ENCODE results near the gene ATG2B.
A peak's percentile ranks its signal among the peaks of the same experiment; 100 is the strongest.

Gene ATG2B

DNA sequence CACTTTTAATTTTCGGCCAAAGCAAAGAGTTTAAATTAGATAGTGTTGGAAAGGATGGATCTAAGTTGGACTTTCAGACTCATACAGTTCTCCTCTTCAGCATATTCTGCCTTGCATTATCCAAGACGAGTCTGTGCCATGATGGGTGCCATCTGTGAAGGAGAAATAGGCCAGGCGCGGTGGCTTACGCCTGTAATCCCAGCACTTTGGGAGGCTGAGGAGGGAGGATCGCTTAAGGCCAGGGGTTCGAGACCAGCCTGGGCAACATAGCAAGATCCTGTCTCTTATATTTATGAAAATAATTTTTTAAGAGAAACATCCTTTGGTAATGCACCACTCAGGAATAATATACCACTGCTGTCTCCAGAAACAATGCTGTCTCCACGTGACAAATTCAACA, 35.3 kb upstream of the ATG2B start:
- H3K4me3 ChIP-seq (ENCODE audit: low read depth, low read length) = no peak overlapping the region
- no peak overlapping the region for H3K9ac ChIP-seq (ENCODE audit: low read depth, low read length)
- no peaks in the 10 kb centered on the region for H3K9me3 ChIP-seq (ENCODE audit: control insufficient read depth, insufficient read depth, low read length)
- H3K4me1 ChIP-seq (ENCODE audit: control insufficient read depth, insufficient read depth, low read length) = no peaks in the 10 kb centered on the region
- peaks cover 2% of the 10 kb centered on the region for H3K27me3 ChIP-seq (ENCODE audit: control insufficient read depth, insufficient read depth, low read length)
- no peaks in the 10 kb centered on the region for H3K36me3 ChIP-seq (ENCODE audit: control insufficient read depth, insufficient read depth, low read length)

DNA sequence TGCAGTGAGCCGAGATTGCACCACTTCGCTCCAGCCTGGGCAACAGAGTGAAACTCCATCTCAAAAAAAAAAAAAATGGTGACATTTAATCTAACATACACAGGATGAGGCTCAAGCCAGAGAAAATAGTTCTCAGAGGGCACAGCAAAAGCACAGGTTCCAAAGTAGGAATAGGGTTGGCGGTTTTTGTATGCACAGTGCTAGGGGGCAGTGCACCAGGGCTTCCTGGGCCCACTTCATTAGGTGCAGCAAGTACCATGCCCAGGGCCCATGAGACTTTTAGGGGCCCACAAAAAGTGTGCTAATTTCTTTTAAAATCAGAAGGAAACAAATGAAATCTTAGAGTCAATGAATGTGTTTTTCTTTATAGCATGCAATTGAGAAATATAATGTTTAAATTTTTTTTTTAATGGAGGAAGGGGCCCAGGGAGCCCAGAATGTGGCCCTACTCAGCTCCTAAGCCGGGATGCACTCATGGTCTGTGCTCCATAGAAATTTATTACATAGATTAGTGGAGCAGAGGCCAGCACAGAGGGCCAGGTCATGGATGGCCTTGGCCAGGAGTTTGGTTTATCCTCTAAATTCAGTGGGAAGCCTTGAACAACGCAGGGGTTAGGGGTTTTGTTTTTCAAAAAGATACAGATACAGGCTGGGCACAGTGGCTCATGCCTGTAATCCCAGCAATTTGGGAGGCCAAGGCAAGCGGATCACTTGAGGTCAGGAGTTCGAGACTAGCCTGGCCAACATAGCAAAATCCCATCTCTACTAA, 31.1 kb upstream of the ATG2B start:
- H3K36me3 ChIP-seq (ENCODE audit: control insufficient read depth, insufficient read depth, low read length) = no peaks in the 10 kb centered on the region
- H3K4me3 ChIP-seq (ENCODE audit: low read depth, low read length) = no peak overlapping the region
- peaks cover 20% of the 10 kb centered on the region for H3K27me3 ChIP-seq (ENCODE audit: control insufficient read depth, insufficient read depth, low read length)
- no peak overlapping the region for H3K9ac ChIP-seq (ENCODE audit: low read depth, low read length)
- H3K4me1 ChIP-seq (ENCODE audit: control insufficient read depth, insufficient read depth, low read length) = no peaks in the 10 kb centered on the region
- H3K9me3 ChIP-seq (ENCODE audit: control insufficient read depth, insufficient read depth, low read length) = no peaks in the 10 kb centered on the region

DNA sequence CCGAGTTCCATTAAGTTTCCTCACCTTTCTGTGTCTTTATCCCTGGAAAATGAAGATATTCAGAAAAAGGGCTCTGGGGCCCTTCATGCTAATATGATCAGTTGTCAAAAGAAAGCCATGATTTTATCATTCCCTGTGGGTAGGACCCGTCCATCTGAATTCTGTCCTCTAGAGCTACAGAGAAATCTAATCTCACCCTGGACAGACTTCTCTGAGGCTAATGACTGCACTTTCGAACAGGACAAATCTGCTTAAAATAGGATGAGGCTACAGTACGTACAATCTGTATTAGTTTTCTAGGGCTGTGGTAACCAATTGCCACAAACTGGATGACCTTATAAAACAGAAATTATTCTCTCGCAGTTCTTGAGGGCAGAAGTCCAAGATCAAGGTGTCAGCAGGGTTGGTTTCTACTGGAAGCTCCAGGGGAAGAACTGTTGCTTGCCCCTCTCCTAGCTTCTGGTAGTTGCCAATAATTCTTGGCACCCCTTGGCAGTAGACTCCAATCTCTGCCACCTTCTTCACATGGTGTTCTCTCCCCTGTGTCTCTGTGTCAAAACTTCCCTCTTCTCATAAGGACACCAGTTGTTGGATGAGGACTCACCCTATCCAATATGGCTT, 30.0 kb upstream of the ATG2B start:
- no peaks in the 10 kb centered on the region for H3K9me3 ChIP-seq (ENCODE audit: control insufficient read depth, insufficient read depth, low read length)
- no peaks in the 10 kb centered on the region for H3K4me1 ChIP-seq (ENCODE audit: control insufficient read depth, insufficient read depth, low read length)
- H3K4me3 ChIP-seq (ENCODE audit: low read depth, low read length) = peak overlapping the region; percentile 28
- peaks cover 20% of the 10 kb centered on the region for H3K27me3 ChIP-seq (ENCODE audit: control insufficient read depth, insufficient read depth, low read length)
- no peaks in the 10 kb centered on the region for H3K36me3 ChIP-seq (ENCODE audit: control insufficient read depth, insufficient read depth, low read length)
- no peak overlapping the region for H3K9ac ChIP-seq (ENCODE audit: low read depth, low read length)

DNA sequence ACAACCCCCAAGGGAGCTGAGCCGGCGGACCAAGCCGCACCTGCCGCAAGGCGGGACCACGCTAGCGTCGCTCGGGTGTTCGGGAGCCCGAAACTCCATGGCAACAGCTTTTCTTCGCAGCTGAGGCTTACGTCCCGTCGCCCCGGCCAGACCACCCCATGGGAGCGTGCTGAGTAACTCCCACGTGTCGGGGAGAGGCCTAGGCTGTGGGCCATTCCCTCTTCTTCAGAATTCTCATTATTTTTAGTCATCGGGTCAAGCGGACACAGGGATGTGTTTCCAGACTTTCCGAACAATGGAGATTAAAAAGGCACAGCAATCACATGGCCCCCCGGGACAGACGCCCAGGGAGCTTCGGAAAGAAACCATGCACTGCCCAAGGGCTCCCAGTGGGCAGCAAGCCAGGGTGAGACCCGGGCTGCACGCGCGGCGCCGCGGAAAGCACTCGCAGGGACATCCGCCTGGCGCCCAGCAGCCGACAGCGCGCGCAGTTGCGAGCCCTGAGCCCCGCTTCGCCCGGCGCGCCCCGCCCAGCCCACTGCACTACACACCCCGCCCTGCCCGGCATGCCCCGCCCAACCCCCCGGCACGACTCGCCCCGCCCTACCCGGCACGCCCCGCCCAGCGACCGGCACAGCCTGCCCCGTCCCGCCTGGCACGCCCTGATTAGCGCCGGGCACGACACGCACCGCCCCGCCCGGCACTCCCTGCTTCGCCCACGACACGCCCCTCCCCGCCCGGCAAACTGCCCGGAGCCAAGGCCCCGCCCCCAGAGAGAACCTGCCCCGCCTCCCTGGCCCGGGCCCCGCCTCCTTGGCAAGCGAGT, 28.4 kb upstream of the ATG2B start:
- Histone ChIP-seq H3K36me3 (ENCODE audit: control insufficient read depth, insufficient read depth, low read length) (no peaks in the 10 kb centered on the region), H3K4me1 (ENCODE audit: control insufficient read depth, insufficient read depth, low read length) (no peaks in the 10 kb centered on the region), H3K9me3 (ENCODE audit: control insufficient read depth, insufficient read depth, low read length) (no peaks in the 10 kb centered on the region), H3K4me3 (ENCODE audit: low read depth, low read length) (peak overlapping the region; percentile 87), H3K27me3 (ENCODE audit: control insufficient read depth, insufficient read depth, low read length) (peaks cover 20% of the 10 kb centered on the region), H3K9ac (ENCODE audit: low read depth, low read length) (no peak overlapping the region)

DNA sequence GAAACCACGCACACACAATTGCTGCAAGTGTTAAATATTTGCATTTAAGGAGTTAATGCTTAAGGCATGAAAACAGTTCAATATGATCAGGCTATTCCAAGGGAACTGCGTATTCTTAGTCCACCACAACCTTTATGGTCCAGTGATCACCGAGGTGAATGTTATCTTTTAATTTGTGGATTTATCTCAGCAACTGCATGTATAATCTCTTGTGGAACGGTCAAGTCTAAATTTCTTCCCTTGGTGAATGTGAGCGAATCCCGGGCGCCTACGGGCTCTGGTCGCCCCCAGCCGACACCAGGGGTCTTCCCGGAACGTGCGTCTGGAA, 27.8 kb upstream of the ATG2B start:
- H3K36me3 ChIP-seq (ENCODE audit: control insufficient read depth, insufficient read depth, low read length) = no peaks in the 10 kb centered on the region
- no peaks in the 10 kb centered on the region for H3K4me1 ChIP-seq (ENCODE audit: control insufficient read depth, insufficient read depth, low read length)
- no peak overlapping the region for H3K9ac ChIP-seq (ENCODE audit: low read depth, low read length)
- peaks cover 20% of the 10 kb centered on the region for H3K27me3 ChIP-seq (ENCODE audit: control insufficient read depth, insufficient read depth, low read length)
- H3K4me3 ChIP-seq (ENCODE audit: low read depth, low read length) = peak overlapping the region; percentile 86
- no peaks in the 10 kb centered on the region for H3K9me3 ChIP-seq (ENCODE audit: control insufficient read depth, insufficient read depth, low read length)

DNA sequence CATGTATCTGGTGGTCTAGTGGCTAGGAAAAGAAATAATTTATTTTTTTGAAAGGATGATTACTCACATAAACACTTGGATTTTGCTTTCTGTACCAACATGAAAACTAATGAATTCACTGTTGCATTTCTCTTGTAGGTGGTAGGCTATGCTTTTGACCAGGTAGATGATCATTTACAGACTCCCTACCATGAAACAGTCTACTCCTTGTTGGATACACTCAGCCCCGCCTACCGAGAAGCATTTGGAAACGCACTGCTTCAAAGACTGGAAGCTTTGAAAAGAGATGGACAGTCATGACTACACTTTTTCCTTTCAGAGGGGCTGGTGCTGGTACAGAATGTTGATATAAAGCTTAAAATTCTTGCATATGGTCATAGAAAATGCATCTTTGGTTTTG, 22.2 kb upstream of the ATG2B start:
- Histone ChIP-seq H3K4me3 (ENCODE audit: low read depth, low read length) (no peak overlapping the region), H3K9me3 (ENCODE audit: control insufficient read depth, insufficient read depth, low read length) (no peaks in the 10 kb centered on the region), H3K27me3 (ENCODE audit: control insufficient read depth, insufficient read depth, low read length) (peaks cover 4% of the 10 kb centered on the region), H3K36me3 (ENCODE audit: control insufficient read depth, insufficient read depth, low read length) (peaks cover 6% of the 10 kb centered on the region), H3K4me1 (ENCODE audit: control insufficient read depth, insufficient read depth, low read length) (no peaks in the 10 kb centered on the region), H3K9ac (ENCODE audit: low read depth, low read length) (no peak overlapping the region)

DNA sequence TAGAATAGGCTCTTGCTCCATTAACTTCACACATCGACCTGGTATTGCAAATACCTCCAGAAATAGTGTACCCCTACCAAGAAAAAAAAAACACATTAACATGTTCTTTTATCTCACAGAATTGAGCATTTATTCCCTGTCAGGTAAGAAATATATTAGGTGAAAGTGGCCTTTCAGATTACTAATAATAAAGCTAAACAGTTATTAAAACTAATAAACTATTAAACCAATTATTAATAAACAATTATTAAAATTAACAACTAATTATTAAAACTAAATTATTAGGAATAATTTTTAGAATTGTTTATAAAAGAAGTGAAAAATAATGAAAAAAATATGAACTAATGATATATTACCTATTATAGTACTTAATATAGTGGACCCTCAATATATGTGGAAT, 21.6 kb upstream of the ATG2B start:
- H3K4me3 ChIP-seq (ENCODE audit: low read depth, low read length) = no peak overlapping the region
- H3K36me3 ChIP-seq (ENCODE audit: control insufficient read depth, insufficient read depth, low read length) = peaks cover 6% of the 10 kb centered on the region
- no peaks in the 10 kb centered on the region for H3K4me1 ChIP-seq (ENCODE audit: control insufficient read depth, insufficient read depth, low read length)
- H3K9me3 ChIP-seq (ENCODE audit: control insufficient read depth, insufficient read depth, low read length) = no peaks in the 10 kb centered on the region
- no peak overlapping the region for H3K9ac ChIP-seq (ENCODE audit: low read depth, low read length)
- H3K27me3 ChIP-seq (ENCODE audit: control insufficient read depth, insufficient read depth, low read length) = no peaks in the 10 kb centered on the region

DNA sequence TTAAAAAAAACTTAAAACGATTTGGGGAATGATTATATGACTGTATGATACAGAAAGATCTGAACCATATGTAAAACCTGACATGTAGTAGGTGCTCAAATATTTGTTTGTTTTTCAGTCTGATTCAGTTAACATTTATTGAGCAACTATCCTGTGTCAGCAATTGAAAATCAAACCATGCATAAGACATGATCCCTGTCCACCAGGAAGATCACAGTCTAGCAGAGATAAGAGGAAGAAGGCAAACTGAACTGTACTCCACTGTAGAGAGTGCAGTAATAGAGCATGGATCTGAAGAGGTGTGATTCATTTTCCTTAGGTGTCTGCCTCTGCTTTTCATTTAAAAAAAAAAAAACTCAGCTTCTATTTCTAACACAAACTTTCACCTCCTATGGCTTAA, 20.9 kb upstream of the ATG2B start:
- Histone ChIP-seq H3K4me1 (ENCODE audit: control insufficient read depth, insufficient read depth, low read length) (no peaks in the 10 kb centered on the region), H3K9ac (ENCODE audit: low read depth, low read length) (no peak overlapping the region), H3K4me3 (ENCODE audit: low read depth, low read length) (no peak overlapping the region), H3K36me3 (ENCODE audit: control insufficient read depth, insufficient read depth, low read length) (peaks cover 6% of the 10 kb centered on the region), H3K27me3 (ENCODE audit: control insufficient read depth, insufficient read depth, low read length) (no peaks in the 10 kb centered on the region), H3K9me3 (ENCODE audit: control insufficient read depth, insufficient read depth, low read length) (no peaks in the 10 kb centered on the region)

DNA sequence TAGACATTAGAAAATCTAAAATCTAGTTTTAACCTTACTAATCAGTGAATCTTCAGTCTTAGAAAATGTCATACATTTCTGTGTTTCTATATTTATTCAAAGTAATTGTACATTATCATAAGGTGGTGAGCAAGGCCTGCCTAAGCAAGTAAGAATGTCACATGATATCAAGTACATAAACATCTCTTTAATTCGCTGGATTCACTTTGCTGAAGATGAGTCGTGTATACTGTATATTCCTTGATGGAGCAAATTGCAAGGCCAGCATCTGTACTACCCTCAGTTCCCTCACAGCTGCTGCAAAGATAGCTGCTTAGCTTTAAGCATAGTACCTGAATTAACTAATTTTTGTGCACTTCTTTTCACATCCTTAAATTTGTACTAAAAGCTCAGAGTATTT, 20.3 kb upstream of the ATG2B start:
- H3K9ac ChIP-seq (ENCODE audit: low read depth, low read length) = no peak overlapping the region
- H3K4me3 ChIP-seq (ENCODE audit: low read depth, low read length) = no peak overlapping the region
- H3K27me3 ChIP-seq (ENCODE audit: control insufficient read depth, insufficient read depth, low read length) = no peaks in the 10 kb centered on the region
- no peaks in the 10 kb centered on the region for H3K9me3 ChIP-seq (ENCODE audit: control insufficient read depth, insufficient read depth, low read length)
- peaks cover 6% of the 10 kb centered on the region for H3K36me3 ChIP-seq (ENCODE audit: control insufficient read depth, insufficient read depth, low read length)
- H3K4me1 ChIP-seq (ENCODE audit: control insufficient read depth, insufficient read depth, low read length) = no peaks in the 10 kb centered on the region

DNA sequence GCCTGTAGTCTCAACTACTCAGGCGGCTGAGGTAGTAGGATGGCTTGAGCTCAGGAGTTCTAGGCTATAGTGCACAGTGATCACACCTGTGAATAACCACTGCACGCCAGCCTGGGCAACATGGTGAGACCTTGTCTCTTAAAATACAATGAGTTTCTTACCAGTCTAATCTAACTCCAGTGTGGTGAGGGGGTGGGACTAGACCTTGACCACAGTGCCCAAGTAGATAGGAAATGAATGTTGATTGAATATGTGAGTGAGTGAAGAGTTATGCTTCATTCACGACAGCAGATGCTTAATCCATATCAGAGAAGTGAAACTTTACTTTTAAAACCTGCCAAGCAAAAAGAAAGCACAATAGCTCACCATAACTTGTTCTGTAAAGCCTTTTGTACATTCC, 17.6 kb upstream of the ATG2B start:
- H3K4me1 ChIP-seq (ENCODE audit: control insufficient read depth, insufficient read depth, low read length) = no peaks in the 10 kb centered on the region
- H3K36me3 ChIP-seq (ENCODE audit: control insufficient read depth, insufficient read depth, low read length) = peaks cover 4% of the 10 kb centered on the region
- no peak overlapping the region for H3K4me3 ChIP-seq (ENCODE audit: low read depth, low read length)
- H3K9ac ChIP-seq (ENCODE audit: low read depth, low read length) = no peak overlapping the region
- no peaks in the 10 kb centered on the region for H3K27me3 ChIP-seq (ENCODE audit: control insufficient read depth, insufficient read depth, low read length)
- H3K9me3 ChIP-seq (ENCODE audit: control insufficient read depth, insufficient read depth, low read length) = no peaks in the 10 kb centered on the region

DNA sequence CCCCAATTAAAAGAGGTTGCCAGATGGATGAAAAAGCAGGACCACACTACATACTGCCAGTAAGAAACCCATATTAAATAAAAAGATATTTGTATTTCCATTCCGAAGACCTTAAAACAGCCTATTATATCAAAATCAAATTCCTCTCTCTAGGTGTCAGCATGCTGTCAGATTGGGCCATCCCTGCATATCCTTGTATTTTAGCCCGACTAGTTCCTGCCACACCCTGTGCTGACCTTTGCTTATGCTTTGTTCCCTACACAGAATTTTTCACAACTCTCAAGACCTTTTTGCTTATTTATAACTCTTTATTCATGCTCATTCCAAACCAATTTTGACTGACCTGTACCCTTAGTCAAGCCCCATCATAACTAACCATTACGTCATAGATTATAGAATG, 13.0 kb upstream of the ATG2B start:
- Histone ChIP-seq H3K9me3 (ENCODE audit: control insufficient read depth, insufficient read depth, low read length) (no peaks in the 10 kb centered on the region), H3K4me1 (ENCODE audit: control insufficient read depth, insufficient read depth, low read length) (no peaks in the 10 kb centered on the region), H3K36me3 (ENCODE audit: control insufficient read depth, insufficient read depth, low read length) (no peaks in the 10 kb centered on the region), H3K9ac (ENCODE audit: low read depth, low read length) (no peak overlapping the region), H3K4me3 (ENCODE audit: low read depth, low read length) (no peak overlapping the region), H3K27me3 (ENCODE audit: control insufficient read depth, insufficient read depth, low read length) (no peaks in the 10 kb centered on the region)

DNA sequence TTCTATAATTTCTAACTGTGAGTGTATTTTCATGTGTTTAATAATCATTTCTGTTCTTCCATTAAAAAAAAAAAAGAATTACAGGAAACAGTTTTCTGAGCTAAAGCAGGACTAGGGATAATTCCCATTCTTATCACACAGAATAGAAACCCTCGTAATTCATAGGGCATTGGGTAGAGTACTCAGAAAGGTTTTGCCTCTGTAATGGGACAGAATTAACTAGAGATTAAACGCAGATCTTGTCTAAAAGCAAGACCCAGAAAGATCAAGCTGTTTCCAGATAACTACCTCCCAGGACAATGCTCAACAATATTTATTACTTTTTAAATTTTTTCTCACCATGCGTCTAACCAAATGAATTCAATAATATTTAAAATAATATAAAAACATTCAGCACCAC, 10.4 kb upstream of the ATG2B start:
- no peaks in the 10 kb centered on the region for H3K4me1 ChIP-seq (ENCODE audit: control insufficient read depth, insufficient read depth, low read length)
- no peak overlapping the region for H3K9ac ChIP-seq (ENCODE audit: low read depth, low read length)
- H3K4me3 ChIP-seq (ENCODE audit: low read depth, low read length) = no peak overlapping the region
- H3K9me3 ChIP-seq (ENCODE audit: control insufficient read depth, insufficient read depth, low read length) = no peaks in the 10 kb centered on the region
- no peaks in the 10 kb centered on the region for H3K27me3 ChIP-seq (ENCODE audit: control insufficient read depth, insufficient read depth, low read length)
- H3K36me3 ChIP-seq (ENCODE audit: control insufficient read depth, insufficient read depth, low read length) = no peaks in the 10 kb centered on the region
